GM20000 (cell line): ENCODE results near the gene UPF2.

ENCODE experiments used
- DNase-seq: peaks from one replicate; pipeline ENCODE4 v3.0.0; 2012; ENCODE audit warnings: low spot score
- CTCF ChIP-seq: IDR thresholded peaks from 2 replicates; pipeline ENCODE4 v1.5.1; 2012; ENCODE audit warnings: mild to moderate bottlenecking, control low read depth; ENCODE audit errors: extremely low read depth, missing control alignments

UPF2 gene

DNA sequence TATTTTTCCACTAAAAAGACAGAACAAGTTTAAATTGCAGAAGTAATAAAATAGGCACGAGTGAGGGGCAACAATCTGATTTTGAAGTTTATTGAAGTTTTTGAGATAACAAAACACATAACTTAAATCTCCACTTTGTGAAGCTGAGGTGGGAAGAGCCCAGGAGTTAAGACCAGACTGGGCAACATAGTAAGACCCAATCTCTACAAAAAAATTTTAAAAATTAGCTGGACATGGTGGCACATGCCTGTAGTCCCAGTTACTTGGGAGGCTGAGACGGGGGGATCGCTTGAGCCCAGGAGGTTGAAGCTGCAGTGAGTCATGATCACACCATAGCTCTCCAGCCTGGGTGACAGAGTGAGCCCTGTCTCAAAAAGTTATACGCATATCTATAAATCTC lies 11.2 kb downstream of the UPF2 start:
- TF ChIP-seq CTCF = no peak
- no peak for DNase-seq

DNA sequence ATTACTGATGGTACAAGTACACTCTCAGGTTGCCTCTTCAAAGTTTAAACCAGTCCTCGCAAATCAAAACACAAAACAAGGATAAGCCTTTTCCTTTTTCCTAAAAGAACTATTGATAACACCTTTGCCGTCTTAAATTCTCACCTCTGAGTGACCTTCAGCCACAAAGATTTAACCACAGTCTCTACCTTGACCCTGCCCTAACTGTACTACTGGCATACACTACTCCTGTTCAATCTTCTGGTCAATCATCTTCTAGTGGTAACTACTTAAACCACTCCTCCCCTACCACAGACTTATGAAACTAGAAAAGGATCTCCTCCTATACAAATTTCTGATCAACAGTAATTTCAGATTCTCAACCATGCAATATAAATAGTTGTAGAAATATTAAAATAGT lies 15.1 kb downstream of the UPF2 start:
- TF ChIP-seq CTCF = no peak
- no peak for DNase-seq

- no peak for DNase-seq
- TF ChIP-seq CTCF = no peak
Observed at GRCh38 chr10:12025591-12025990, 17.0 kb downstream of the UPF2 start.

- peak; percentile 11 for DNase-seq
- TF ChIP-seq CTCF = no peak
Observed at GRCh38 chr10:12022580-12023257, 19.9 kb downstream of the UPF2 start.

DNA sequence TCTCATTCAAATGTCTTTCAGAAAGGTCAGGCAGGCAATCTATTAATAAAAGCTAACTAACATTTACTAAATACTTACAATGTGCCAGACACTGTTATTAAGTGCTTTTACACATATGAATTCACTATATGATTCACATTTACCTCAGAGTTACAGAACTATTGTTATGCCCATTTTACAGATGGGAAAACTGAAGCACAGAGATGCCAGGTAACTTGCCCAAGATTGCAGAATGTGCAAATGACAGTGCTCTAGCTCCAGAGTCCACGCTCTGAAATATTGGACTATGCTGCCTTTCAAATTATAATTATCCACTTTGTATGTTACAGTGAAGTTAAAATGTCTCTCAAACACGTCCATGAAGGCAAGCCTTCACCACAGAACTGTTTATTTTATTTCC lies 22.0 kb downstream of the UPF2 start:
- no peak for TF ChIP-seq CTCF
- no peak for DNase-seq

GRCh38 chr10:12019283-12019971 lies 23.2 kb downstream of the UPF2 start:
- TF ChIP-seq CTCF = no peak
- no peak for DNase-seq

DNA sequence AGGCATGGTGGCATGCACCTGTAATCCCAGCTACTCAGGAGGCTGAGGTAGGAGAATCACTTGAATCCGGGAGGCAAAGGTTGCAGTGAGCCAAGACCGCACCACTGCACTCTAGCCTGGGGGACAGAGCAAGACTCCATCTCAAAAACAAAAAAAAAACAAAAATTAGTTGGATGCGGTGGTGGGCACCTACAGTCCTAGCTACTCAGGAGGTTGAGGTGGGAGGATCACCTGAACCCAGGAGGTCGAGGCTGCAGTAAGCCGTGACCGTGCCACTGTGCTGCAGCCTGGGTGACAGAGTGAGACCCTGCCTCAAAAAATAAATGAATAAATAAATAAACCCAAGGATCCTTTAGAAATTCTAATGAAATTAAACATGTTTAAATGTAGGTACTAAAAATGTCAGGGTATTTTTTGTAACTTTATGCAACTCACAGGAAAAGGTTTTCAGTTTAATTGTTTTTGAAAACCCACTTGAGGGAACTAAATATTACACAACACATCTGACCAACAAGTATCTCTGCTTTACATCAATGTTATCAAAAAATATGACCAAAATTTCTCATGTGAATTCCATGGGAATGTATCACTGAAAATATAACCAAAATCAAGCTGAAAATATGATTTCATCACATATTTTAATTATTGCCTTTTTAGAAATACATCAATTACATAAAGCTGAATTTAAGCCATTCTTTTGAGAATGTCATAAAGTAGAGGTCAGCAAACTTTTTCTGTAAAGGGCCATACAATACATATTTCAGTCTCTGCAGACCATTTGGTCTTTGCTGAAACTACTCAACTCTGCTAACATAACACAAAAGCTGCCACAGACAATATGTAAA lies 23.9 kb downstream of the UPF2 start:
- TF ChIP-seq CTCF = no peak

More for the DNA sequence above, 23.9 kb downstream of the UPF2 start:
- DNase-seq = no peak
